Smooth muscle cell (in vitro differentiated cells): Measurements from ENCODE around the gene ARHGAP33. TPM values are rescaled to one million over a fixed set of nuclear protein-coding genes. Genes with fewer than 3 reads are reported as not detected.

Experiments
- DNase-seq: peaks from one replicate; lab custom pipeline; 2025; ENCODE audit not compliant: unreplicated experiment; lab: John Stamatoyannopoulos, UW
- H2AFZ ChIP-seq: fragments of 200-600 bp; sonication (generic); 2 replicates; pipeline ENCODE4 v1.6.0; 2016; ENCODE audit warnings: antibody characterized with exemption, low read depth, mild to moderate bottlenecking
- H3F3A ChIP-seq: fragments of 200-600 bp; sonication (generic); 2 replicates; pipeline ENCODE4 v1.6.0; 2017; ENCODE audit warnings: antibody characterized with exemption, low read depth
- H3K27ac ChIP-seq: fragments of 200-600 bp; sonication (generic); 2 replicates; pipeline ENCODE4 v1.5.1; 2016; ENCODE audit warnings: low read depth, mild to moderate bottlenecking
- H3K27me3 ChIP-seq: fragments of 200-600 bp; sonication (generic); 2 replicates; pipeline ENCODE4 v1.6.1; 2016; ENCODE audit warnings: low read depth, mild to moderate bottlenecking
- H3K36me3 ChIP-seq: fragments of 200-600 bp; sonication (generic); 2 replicates; pipeline ENCODE4 v1.5.1; 2016; ENCODE audit warnings: low read depth
- H3K4me1 ChIP-seq: fragments of 200-600 bp; sonication (generic); 2 replicates; pipeline ENCODE4 v1.5.1; 2016; ENCODE audit warnings: low read depth
- H3K4me2 ChIP-seq: fragments of 200-600 bp; sonication (generic); 2 replicates; pipeline ENCODE4 v1.6.0; 2016; ENCODE audit warnings: mild to moderate bottlenecking
- H3K4me3 ChIP-seq: fragments of 200-600 bp; sonication (generic); 2 replicates; pipeline ENCODE4 v1.5.1; 2016; ENCODE audit warnings: mild to moderate bottlenecking
- H3K79me2 ChIP-seq: fragments of 200-600 bp; sonication (generic); 2 replicates; pipeline ENCODE4 v1.6.0; 2016; ENCODE audit warnings: low read depth, mild to moderate bottlenecking
- H3K9ac ChIP-seq: fragments of 200-600 bp; sonication (generic); 2 replicates; pipeline ENCODE4 v1.6.0; 2016; ENCODE audit warnings: low read depth
- H3K9me3 ChIP-seq: fragments of 200-600 bp; sonication (generic); replicated peaks from 2 replicates; pipeline ENCODE4 v1.5.1; 2016; ENCODE audit warnings: low read depth
- H4K20me1 ChIP-seq: fragments of 200-600 bp; sonication (generic); 2 replicates; pipeline ENCODE4 v1.6.0; 2016; ENCODE audit warnings: low read depth
- WGBS: methylation state at CpG from one replicate; pipeline ENCODE4 v1.1.7; 2016; ENCODE audit warnings: low lambda C conversion rate; 5-methylcytosine and 5-hydroxymethylcytosine counted together
- polyA plus RNA-seq: library from polyadenylated mRNA; unstranded; fragments of >200 nt; fragmentation: Nextera tagmentation; extraction: Ambion mirVana; gene quantifications from 2 replicates; pipeline ENCODE4 v1.2.1, GENCODE V29; 2016
- total RNA-seq: library from RNA; depleted of rRNA; stranded (reverse); fragments of >200 nt; gene quantifications from 2 replicates; pipeline ENCODE4 v1.2.3, GENCODE V29; 2014
- TF ChIP-seq, protein P1 (sequence below): fragments of 200-600 bp; sonication (generic); IDR thresholded peaks from 2 replicates; pipeline ENCODE4 v1.5.1; 2017; ENCODE audit warnings: borderline replicate concordance, mild to moderate bottlenecking, antibody characterized with exemption; ENCODE audit not compliant: insufficient read depth, poor library complexity, severe bottlenecking

ARHGAP33 gene
- total and polyA plus RNA-seq, 2 experiments from 2014 or later, result 5.3 to 5.7 TPM

DNA sequence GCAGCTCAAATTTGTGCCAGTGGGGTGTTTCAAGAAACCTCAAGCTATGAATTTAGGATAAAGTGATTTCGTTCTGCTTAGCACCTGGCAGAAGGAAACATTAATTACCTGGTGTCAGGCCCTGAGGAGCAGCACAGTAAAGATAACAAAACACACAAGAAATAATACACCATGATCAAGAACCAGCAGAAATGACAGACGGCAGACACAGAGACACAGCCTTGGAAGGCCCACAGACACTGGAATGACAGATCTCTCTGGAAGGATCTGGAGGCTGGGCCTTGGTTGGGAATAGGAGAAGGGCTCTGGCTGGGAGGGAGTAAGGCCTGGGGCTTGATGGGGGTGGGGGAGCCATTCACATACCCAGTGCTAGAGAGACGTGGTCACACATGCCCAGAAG lies 26.5 kb downstream of the ARHGAP33 start:
- no peak overlapping the region for H3K27ac ChIP-seq
- DNase-seq, result no peak
- H3K4me1 ChIP-seq, result peaks cover 4% of the 10 kb centered on the region
- H3K36me3 ChIP-seq, result no peaks in the 10 kb centered on the region
- H4K20me1 ChIP-seq, result no peaks in the 10 kb centered on the region
- H3K4me3 ChIP-seq, result no peak overlapping the region
- H3K27me3 ChIP-seq, result peaks cover 14% of the 10 kb centered on the region
- H3K9ac ChIP-seq, result no peak overlapping the region
- H3K9me3 ChIP-seq, result no peaks in the 10 kb centered on the region
- no peaks in the 10 kb centered on the region for H3K79me2 ChIP-seq
- no peak overlapping the region for H2AFZ ChIP-seq
- H3K4me2 ChIP-seq, result no peak overlapping the region
- H3F3A ChIP-seq, result no peaks in the 10 kb centered on the region
- TF ChIP-seq, protein P1, sequence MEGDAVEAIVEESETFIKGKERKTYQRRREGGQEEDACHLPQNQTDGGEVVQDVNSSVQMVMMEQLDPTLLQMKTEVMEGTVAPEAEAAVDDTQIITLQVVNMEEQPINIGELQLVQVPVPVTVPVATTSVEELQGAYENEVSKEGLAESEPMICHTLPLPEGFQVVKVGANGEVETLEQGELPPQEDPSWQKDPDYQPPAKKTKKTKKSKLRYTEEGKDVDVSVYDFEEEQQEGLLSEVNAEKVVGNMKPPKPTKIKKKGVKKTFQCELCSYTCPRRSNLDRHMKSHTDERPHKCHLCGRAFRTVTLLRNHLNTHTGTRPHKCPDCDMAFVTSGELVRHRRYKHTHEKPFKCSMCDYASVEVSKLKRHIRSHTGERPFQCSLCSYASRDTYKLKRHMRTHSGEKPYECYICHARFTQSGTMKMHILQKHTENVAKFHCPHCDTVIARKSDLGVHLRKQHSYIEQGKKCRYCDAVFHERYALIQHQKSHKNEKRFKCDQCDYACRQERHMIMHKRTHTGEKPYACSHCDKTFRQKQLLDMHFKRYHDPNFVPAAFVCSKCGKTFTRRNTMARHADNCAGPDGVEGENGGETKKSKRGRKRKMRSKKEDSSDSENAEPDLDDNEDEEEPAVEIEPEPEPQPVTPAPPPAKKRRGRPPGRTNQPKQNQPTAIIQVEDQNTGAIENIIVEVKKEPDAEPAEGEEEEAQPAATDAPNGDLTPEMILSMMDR, result no peak
- 75% methylated on average over 3 of the region's 3 CpGs for WGBS

DNA sequence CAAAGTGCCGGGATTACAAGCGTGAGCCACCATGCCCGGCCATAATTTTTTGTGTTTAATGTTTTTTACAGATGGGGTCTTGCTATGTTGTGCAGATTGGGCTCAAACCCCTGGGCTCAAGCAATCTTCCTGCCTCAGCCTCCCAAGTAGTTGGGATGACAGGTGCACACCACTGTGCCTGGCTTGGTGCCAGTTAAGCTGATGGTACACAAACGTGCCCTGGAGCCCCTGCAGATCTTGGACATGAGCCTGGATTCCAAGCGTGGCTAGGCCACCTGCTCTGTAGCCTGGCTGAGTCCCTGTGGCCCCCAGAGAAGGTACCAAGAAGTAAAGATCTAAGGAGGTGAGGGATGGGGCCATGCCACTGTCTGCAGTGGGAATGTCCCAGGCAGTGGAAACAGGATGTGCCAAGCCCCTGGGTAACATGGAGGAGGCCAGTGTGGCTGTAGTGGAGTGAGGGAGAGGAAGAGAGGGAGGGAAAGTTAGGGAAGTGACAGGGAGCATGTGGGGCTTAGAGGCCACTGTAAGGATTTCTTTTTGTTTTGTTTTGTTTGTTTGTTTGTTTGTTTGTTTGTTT lies 30.2 kb downstream of the ARHGAP33 start:
- H2AFZ ChIP-seq, result no peak overlapping the region
- H3K36me3 ChIP-seq, result no peaks in the 10 kb centered on the region
- no peak for DNase-seq
- H3K4me3 ChIP-seq, result no peak overlapping the region
- H4K20me1 ChIP-seq, result no peaks in the 10 kb centered on the region
- H3K4me2 ChIP-seq, result no peak overlapping the region
- WGBS, result 90% methylated on average over 5 of the region's 5 CpGs
- no peaks in the 10 kb centered on the region for H3K9me3 ChIP-seq
- H3K27ac ChIP-seq, result no peak overlapping the region
- peaks cover 7% of the 10 kb centered on the region for H3K27me3 ChIP-seq
- H3F3A ChIP-seq, result no peaks in the 10 kb centered on the region
- H3K79me2 ChIP-seq, result no peaks in the 10 kb centered on the region
- H3K9ac ChIP-seq, result no peak overlapping the region
- H3K4me1 ChIP-seq, result no peaks in the 10 kb centered on the region
- TF ChIP-seq, protein P1, result no peak

DNA sequence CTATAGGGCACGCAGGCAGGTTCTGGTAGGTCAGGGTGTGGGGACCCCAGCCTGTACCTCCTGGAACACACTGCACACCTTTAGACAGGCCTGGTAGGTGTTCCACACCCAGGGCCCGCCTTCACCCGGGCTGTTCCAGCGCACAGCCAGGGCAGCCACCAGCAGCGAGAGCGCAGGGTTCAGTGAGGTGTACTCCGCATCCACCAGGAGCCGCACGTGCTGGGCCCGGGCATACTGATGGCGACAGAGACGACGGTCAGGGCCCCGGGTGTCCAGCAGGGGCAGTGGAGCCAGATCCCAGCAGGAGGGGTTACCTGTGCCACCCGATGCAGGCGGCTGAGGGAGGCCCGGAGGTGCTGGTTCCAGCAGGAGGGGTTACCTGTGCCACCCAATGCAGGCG lies 31.2 kb downstream of the ARHGAP33 start:
- no peak overlapping the region for H3K9ac ChIP-seq
- H3K9me3 ChIP-seq, result no peaks in the 10 kb centered on the region
- H3K27ac ChIP-seq, result no peak overlapping the region
- no peaks in the 10 kb centered on the region for H3K36me3 ChIP-seq
- no peaks in the 10 kb centered on the region for H3K4me1 ChIP-seq
- DNase-seq, result no peak
- TF ChIP-seq, protein P1, result no peak
- no peak overlapping the region for H3K4me2 ChIP-seq
- WGBS, result 89% methylated on average over 18 of the region's 18 CpGs
- H2AFZ ChIP-seq, result no peak overlapping the region
- no peaks in the 10 kb centered on the region for H3K79me2 ChIP-seq
- peaks cover 7% of the 10 kb centered on the region for H3K27me3 ChIP-seq
- no peaks in the 10 kb centered on the region for H4K20me1 ChIP-seq
- no peak overlapping the region for H3K4me3 ChIP-seq
- no peaks in the 10 kb centered on the region for H3F3A ChIP-seq

DNA sequence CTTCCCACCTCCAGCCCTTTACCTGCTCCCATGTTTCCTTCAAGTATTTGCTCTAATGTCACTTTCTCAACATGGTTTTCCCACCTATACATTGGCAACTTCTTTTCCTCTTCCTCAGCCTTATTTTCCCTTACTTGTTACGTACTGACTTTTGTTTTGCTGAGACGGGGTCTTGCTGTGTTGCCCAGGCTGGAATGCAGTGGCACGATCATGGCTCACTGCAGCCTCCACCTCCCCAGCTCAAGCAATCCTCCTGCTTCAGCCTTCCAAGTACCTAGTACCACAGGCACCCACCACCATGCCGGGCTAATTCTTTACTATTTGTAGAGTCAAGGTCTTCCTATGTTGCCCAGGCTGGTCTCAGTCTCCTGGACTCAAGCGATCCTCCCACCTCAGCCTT lies 32.3 kb downstream of the ARHGAP33 start:
- H3K36me3 ChIP-seq, result no peaks in the 10 kb centered on the region
- H3K27ac ChIP-seq, result no peak overlapping the region
- TF ChIP-seq, protein P1, result no peak
- no peak overlapping the region for H2AFZ ChIP-seq
- H3K27me3 ChIP-seq, result peaks cover 7% of the 10 kb centered on the region
- no peaks in the 10 kb centered on the region for H3K9me3 ChIP-seq
- no peaks in the 10 kb centered on the region for H3K4me1 ChIP-seq
- H4K20me1 ChIP-seq, result no peaks in the 10 kb centered on the region
- DNase-seq, result no peak
- H3K4me2 ChIP-seq, result no peak overlapping the region
- no peaks in the 10 kb centered on the region for H3F3A ChIP-seq
- 85% methylated on average over 5 of the region's 5 CpGs for WGBS
- H3K79me2 ChIP-seq, result no peaks in the 10 kb centered on the region
- no peak overlapping the region for H3K4me3 ChIP-seq
- no peak overlapping the region for H3K9ac ChIP-seq
